ENCODE measurements around the gene RNF166.

DNA sequence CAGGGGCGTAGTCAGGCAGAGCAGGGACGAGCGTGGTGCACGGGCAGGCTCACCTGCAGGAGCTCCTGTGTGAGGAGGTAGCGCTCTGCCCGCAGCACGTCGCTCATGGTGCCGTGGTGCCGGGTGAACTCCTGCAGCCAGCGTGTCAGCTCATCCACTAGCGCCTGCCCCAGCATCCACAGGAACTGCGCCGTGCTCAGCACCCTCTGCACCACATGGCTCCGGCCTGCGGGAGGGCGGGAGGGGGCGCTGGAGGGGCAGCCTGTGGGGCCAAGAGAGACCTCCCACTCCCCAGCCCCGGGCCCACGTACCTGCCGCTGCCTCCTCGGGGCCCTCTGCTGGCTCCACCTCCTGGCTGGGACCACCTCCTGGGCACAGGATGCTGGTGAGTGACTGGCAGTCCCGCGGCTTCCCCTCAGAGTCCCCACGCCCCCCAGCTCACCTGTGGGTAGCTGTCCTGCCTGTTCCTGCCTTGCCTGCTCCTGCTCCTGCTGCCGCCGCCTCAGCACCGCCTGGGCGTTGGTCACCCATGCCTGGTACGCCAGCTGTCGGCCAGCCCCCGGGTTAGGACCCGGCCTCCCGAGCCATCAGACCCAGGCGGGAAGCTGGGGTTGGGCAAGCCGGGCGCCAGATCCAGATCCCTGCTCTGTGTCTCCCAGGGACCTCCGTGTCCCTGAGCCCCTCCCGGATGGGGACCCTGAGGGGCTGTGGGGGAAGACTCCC lies 16.7 kb upstream of the RNF166 start:
- TF ChIP-seq, protein P1, sequence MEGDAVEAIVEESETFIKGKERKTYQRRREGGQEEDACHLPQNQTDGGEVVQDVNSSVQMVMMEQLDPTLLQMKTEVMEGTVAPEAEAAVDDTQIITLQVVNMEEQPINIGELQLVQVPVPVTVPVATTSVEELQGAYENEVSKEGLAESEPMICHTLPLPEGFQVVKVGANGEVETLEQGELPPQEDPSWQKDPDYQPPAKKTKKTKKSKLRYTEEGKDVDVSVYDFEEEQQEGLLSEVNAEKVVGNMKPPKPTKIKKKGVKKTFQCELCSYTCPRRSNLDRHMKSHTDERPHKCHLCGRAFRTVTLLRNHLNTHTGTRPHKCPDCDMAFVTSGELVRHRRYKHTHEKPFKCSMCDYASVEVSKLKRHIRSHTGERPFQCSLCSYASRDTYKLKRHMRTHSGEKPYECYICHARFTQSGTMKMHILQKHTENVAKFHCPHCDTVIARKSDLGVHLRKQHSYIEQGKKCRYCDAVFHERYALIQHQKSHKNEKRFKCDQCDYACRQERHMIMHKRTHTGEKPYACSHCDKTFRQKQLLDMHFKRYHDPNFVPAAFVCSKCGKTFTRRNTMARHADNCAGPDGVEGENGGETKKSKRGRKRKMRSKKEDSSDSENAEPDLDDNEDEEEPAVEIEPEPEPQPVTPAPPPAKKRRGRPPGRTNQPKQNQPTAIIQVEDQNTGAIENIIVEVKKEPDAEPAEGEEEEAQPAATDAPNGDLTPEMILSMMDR (IDR thresholded peaks at IDR 0.05), result no peak
- no peak for TF ChIP-seq POLR2A (IDR thresholded peaks at IDR 0.05)

Data from lower leg skin (tissue), 3 donors.